Prostate gland (tissue), 2 donors: ENCODE data around the gene RETN.

ENCODE experiments used
- CTCF ChIP-seq, 4 experiments: fragments of 200-600 bp in 2 of 4; fragments of 450-650 bp in 2 of 4; sonication (generic) in 2 of 4; IDR thresholded peaks; 1 replicate in 3 of 4; 2 replicates in 1 of 4; pipeline ENCODE4 v1.5.1; 2016 to 2019; ENCODE audit warnings: antibody characterized with exemption in 4 of 4, mild to moderate bottlenecking in 2 of 4, moderate library complexity in 2 of 4
- POLR2A ChIP-seq: fragments of 450-650 bp; IDR thresholded peaks from one replicate; pipeline ENCODE4 v1.6.1; 2016; ENCODE audit warnings: antibody characterized with exemption, mild to moderate bottlenecking
- POLR2AphosphoS5 ChIP-seq: sonication (generic); formaldehyde crosslinking; IDR thresholded peaks from one replicate; pipeline ENCODE4 v1.6.1; 2017; ENCODE audit warnings: antibody characterized with exemption

DNA sequence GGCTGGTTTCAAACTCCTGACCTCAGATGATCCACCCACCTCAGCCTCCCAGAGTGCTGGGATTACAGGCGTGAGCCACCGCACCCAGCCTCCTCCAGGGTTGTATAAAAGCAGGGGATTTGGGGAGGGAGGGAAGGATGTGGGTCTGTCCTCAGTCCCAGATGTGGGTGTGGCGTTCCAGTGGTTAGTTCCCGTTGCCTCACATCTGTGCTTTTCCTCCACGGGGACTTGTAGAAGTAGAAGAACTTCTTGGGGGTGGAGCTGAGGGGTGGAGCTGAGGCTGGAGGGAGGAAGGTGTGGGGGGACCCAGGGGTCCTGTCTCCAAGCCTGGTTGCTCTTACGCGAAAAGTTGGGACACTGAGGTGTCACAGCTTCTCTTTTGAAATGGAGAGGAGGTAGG is 7.5 kb downstream of the RETN start:
- TF ChIP-seq CTCF (IDR thresholded peaks at IDR 0.05) (no peak), POLR2AphosphoS5 (no peak), POLR2A (no peak)
